Sciatic nerve (tissue), 2 donors: ENCODE data around the gene PRR22. TPM values are rescaled to one million over a fixed set of nuclear protein-coding genes. Genes with fewer than 3 reads are reported as not detected.
"Not testable (repeated sequence)": the region's sequence is repeated elsewhere in the genome, so short reads cannot be mapped to it uniquely, and the experiment has no call there.

Experiments used
- ATAC-seq: fragments of 200-7000 bp; cut with Tn5 transposase; one replicate; pipeline ENCODE4 v1.9.1; 2020; ENCODE audit warnings: mild to moderate bottlenecking, moderate library complexity
- DNase-seq: peaks from one replicate; pipeline ENCODE4 v3.0.0-alpha.2; 2020; ENCODE audit warnings: low spot score
- intact Hi-C: fragments of 100-400 bp; cut with DNase I; formaldehyde crosslinking; loops from one replicate; pipeline ENCODE4 v1.14.2; 2022
- total RNA-seq: library from RNA; stranded (reverse); fragmentation: NEBNext Ultra II Directional; extraction: Animal tissue kit (Norgen Biotek cat#: 25700); gene quantifications from one replicate; pipeline ENCODE4 v1.2.1, GENCODE V29; 2021
- donor health status: DM: no; HTN: no; CAD: no.
- donor health status: DM: no; HTN: no; CAD: no.

The PRR22 gene
- total RNA-seq, 1 donor from 2014 or later: 1.0 TPM

GRCh38 chr19:5799247-5800241 is 15.0 kb upstream of the PRR22 start:
- intact Hi-C loops: no loop called here
- DNase-seq: no peak
- ATAC-seq: no peak

GRCh38 chr19:5798244-5798643 is 13.7 kb upstream of the PRR22 start:
- intact Hi-C loops: no loop called here
- ATAC-seq (no peak), DNase-seq (no peak)

DNA sequence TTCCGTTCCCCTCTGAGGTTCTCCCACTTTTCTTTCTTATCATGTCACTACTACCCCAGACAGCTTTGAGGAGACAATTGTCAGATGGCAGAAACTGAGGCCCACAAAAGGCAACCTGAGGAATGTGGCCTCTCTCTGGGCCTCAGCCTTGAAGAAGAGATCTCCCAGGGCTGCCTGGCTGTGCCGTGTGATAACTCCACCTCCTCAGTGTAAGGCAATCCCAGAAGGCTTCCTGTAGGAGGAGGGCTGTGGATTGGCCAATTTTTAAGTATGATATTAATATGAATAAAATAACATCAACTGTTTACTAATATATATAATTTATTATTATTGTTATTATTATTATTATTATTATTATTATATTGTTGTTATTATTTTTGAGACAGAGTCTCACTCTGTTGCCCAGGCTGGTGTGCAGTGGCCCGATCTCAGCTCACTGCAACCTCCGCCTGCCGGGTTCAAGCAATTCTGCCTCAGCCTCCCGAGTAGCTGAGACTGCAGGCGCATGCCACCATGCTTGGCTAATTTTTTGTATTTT is 10.9 kb upstream of the PRR22 start:
- no peak for DNase-seq
- intact Hi-C loops: no loop called here
- ATAC-seq: no peak

DNA sequence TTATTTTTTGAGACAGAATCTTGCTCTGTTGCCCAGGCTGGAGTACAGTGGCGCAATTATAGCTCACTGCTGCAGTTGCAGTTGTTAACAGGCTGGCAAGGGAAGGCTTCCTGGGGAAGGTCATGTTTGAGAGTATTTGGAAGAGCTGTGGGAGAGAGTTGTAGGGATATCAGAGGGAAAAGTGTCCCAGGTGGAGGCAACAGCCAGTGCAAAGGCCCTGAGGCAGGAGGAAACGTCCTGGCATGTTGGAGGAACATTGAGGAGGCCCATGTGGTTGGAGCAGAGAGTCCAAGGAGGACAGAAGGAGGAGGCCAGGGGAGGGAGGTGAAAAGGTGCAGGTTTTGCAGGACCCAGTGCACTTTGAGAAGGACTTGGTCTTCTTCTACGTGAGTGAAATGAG is 8.6 kb upstream of the PRR22 start:
- ATAC-seq: no peak
- intact Hi-C loops: no loop called here
- no peak for DNase-seq

DNA sequence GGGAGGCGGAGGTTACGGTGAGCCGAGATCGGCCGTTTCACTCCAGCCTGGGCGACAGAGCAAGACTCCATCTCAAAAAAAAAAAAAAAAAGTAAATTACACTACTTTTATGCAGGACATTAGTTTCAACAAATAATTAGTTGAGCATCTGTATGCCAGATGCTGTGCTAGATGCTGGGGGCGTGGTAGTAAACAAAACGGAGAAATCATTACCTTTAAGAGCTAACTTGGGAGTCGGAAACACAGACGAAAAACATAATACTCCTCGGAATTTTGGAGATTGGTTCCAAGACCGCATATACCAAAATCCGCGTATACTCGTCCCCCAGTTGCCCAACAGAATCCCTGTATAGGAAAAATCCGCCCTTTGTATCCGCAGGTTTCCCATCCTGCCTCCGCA is 7.7 kb upstream of the PRR22 start:
- intact Hi-C loops: no loop called here
- no peak for DNase-seq
- ATAC-seq: no peak

GRCh38 chr19:5790559-5791520 is 6.3 kb upstream of the PRR22 start, which contains the start of gene DUS3L:
Gene DUS3L, minus strand, starts transcription at chr19:5791163. Its CDS starts 22 bp downstream, at chr19:5791141.
- peak; percentile 98 for ATAC-seq
- intact Hi-C loops: no loop called here
- DNase-seq: peak; percentile 97

- intact Hi-C loops: no loop called here
- ATAC-seq: no peak
- no peak for DNase-seq
Observed at GRCh38 chr19:5789886-5790558, 5.5 kb upstream of the PRR22 start.

DNA sequence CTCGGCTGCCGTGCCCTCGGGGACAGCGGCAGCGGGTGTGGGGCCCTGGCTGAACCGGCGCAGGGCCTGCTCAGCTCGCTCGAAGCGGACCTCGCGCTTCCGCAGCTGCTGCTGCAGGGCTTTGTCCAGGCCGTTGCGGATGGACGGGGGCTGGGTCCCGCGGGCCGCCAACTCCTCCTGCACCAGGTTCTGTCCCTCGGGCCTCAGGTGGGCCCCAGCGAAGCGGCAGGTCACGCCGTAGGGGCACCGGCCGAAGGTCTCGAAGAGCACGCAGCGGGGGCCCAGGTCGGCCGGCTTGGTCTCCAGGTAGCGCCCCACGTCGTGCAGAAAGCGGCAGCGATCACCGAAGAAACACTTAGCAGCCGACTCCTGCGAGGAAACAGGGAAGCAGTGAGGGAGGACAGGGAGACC is 4.8 kb upstream of the PRR22 start:
- ATAC-seq: no peak
- intact Hi-C loops: no loop called here
- DNase-seq: no peak

GRCh38 chr19:5788422-5788821 is 3.9 kb upstream of the PRR22 start:
- intact Hi-C loops: no loop called here
- no peak for DNase-seq
- ATAC-seq: no peak

DNA sequence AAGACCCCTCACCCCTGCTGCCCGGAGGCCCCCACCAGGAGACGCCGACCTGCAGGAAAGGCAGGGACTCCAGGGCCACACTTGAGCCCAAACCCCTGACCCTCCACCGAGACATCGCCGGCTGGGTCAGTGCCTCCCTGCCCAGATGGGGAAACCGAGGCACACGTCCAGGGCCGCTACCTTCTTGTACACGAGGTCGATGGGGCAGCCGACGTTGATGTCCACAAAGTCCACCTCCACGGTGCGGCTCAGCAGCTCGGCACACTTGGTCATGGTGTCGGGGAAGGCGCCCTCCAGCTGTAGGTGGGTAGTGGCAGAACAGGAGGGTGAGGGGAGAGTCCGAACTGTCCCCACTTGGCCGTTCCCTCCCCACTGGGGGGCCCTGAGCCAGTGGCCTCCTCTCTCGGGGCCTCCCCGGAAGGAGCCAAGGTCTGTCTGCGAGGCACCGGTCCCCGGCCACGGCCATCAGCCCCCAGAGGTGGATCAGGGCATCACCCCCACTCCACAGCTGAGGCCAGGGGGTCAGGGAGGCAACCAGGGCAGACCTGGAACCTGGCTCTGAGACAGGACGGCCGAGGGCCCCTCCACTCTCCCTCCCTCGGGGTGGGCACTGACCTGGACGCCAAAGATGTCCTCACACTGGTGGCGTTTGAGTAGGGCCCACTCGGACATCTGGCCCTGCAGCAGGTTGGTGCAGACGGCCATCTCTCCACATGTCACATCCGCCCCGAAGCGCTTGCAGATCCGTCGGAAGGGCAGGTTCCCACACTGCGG is 3.0 kb upstream of the PRR22 start:
- DNase-seq (no peak), ATAC-seq (no peak)
- intact Hi-C loops: no loop called here

GRCh38 chr19:5786593-5787408 is 2.3 kb upstream of the PRR22 start:
- no peak for ATAC-seq
- DNase-seq: no peak
- intact Hi-C loops: no loop called here

DNA sequence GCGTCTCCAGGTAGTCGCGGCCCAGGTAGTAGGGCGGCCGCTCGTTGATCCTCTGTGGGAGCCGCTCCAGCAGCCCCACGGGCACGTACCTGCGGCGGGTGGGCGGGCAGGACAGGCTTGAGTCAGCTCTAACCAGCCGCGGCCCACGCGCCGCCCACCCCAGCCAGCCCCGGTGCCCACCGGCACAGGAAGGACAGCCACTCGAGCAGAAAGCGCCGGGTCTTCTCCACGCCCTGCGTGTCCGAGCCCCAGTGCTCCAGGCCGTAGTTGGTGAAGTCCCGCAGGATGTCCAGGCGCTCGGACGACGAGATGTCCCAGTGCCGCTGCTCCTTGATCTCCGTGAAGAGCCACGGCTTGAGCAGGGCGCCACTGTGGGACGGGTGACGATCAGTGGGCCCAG is 877 bp upstream of the PRR22 start:
- intact Hi-C loops: no loop called here
- ATAC-seq: no peak
- no peak for DNase-seq

DNA sequence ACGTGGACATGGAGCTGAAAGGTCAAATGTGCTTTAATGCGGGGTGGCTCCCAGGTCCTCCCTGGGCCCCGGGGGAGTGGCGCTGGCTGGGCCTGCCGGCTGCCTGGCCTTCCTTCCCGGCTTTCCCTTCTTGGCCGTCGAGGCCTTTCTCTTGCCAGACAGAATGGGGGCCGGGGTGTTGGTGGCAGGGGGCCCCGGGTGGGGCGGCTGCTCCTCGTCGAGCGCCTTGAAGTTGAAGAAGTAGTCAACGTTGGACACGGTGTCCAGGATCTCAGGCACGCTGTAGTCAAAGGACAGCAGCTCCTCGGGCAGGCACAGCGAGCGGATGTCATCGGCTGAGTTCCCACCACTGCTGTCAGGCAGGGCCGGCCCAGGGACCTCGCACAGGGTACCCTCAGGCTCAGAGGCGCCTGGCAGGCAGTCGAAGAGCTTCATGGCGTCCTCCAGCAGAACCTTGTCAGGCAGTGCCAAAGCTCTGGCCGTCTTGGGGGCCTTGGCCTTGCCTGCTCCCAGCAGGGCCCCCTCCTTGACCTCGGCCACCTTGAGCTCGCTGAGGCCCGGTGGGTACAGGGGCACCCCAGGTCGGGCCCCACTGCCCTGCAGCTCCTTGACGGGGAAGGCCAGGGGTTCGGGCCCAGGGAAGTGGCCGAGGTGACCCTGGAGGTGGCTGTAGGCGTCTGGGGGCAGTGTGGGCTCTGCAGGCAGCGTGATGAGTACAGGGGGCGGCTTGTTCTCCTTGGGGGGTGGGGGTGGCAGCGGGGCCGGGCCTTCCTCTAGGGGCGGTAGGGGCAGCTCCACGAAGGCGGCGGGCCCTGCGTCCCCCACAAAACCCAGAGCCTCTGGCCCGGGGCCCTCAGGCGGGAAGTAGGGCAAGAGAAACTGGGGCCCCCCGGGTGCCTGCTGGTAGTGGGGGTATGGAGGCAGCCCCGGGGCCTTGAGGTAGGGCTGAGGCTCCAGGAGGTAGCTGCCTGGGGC is 1.3 kb downstream of the PRR22 start:
- ATAC-seq: no peak
- intact Hi-C loops: no loop called here
- no peak for DNase-seq

DNA sequence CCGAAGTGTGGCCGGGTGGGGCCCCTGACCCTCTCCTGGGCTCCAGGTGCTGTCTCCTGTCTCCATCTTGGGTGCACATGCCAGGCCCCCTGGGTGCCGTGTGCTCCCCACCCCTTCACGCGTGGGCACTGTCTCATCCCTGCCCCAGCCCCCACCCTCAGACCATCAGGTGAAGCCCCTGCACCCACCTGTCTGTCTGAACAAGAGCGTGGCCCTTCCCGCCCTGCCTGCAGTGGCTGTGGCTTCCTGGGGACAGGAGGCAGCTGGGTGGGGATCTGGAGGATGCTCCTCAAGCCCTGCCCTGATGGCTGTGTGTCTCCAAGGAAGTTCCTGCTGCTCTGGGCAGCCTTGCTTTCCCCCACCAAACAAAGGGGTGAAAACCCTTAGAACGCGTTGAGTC is 2.2 kb downstream of the PRR22 start:
- DNase-seq: no peak
- ATAC-seq: no peak
- intact Hi-C loops: no loop called here

- intact Hi-C loops, ATAC-seq, DNase-seq: not testable (repeated sequence)
Observed at GRCh38 chr19:5780916-5781315, 3.6 kb downstream of the PRR22 start.

DNA sequence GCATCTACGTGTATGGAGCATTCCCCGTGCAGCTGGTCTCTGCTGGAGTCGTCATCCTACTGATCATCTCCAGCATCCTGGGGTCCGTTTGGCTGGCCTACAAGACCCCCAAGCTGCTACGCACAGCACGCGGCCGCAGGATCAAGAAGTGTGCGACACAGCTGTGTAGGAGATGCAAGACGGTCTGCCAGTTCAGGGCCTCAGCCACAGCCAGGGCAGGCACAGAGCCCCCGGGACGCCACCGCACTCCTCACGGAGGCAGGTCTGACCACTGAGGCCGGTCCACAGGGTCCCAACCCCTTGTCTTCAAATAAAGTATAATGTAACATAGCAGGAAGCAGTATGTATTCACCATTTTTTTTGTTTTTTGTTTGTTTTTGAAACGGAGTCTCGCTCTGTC is 6.1 kb downstream of the PRR22 start:
- intact Hi-C loops: no loop called here
- ATAC-seq: no peak
- no peak for DNase-seq
